Liver (tissue), 9 donors: ENCODE measurements around the gene VWA5B1. TPM values are rescaled to one million over a fixed set of nuclear protein-coding genes. Genes with fewer than 3 reads are reported as not detected.

Source experiments
- DNase-seq: peaks from one replicate; pipeline ENCODE4 v3.0.0-alpha.2; 2017; ENCODE audit warnings: low spot score
- H3K27ac ChIP-seq, 2 donors: one replicate each; pipeline ENCODE4 v1.7.0; 2013; ENCODE audit warnings: inconsistent platforms in 2 of 2, low read length in 2 of 2, control low read depth in 1 of 2, low read depth in 1 of 2, mild to moderate bottlenecking in 1 of 2
- H3K27me3 ChIP-seq, 4 donors: one replicate each; pipeline versions ENCODE4 v1.6.1 to v1.7.0; 2013; ENCODE audit warnings: low read length in 3 of 4, inconsistent platforms in 1 of 4, mild to moderate bottlenecking in 1 of 4, moderate library complexity in 1 of 4; ENCODE audit not compliant: control insufficient read depth in 4 of 4, insufficient read depth in 4 of 4
- H3K36me3 ChIP-seq, 4 donors: one replicate each; pipeline versions ENCODE4 v1.6.1 to v1.7.0; 2013; ENCODE audit warnings: low read length in 3 of 4, mild to moderate bottlenecking in 3 of 4, low read depth in 1 of 4, moderate library complexity in 1 of 4; ENCODE audit not compliant: control insufficient read depth in 4 of 4, insufficient read depth in 3 of 4
- H3K4me1 ChIP-seq, 4 donors: one replicate each; pipeline versions ENCODE4 v1.6.1 to v1.7.0; 2013; ENCODE audit warnings: low read length in 3 of 4, mild to moderate bottlenecking in 3 of 4, moderate library complexity in 1 of 4; ENCODE audit not compliant: control insufficient read depth in 4 of 4, insufficient read depth in 4 of 4
- H3K4me3 ChIP-seq, 3 donors: one replicate each; pipeline versions ENCODE4 v1.6.1 to v1.7.0; 2013; ENCODE audit warnings: low read length in 3 of 3, control low read depth in 1 of 3, low read depth in 1 of 3, mild to moderate bottlenecking in 1 of 3
- H3K9ac ChIP-seq, 2 donors: one replicate each; pipeline ENCODE4 v1.7.0; 2013; ENCODE audit warnings: low read length in 2 of 2, mild to moderate bottlenecking in 2 of 2, moderate library complexity in 2 of 2, control low read depth in 1 of 2, low read depth in 1 of 2
- H3K9me3 ChIP-seq, 4 donors: one replicate each; pipeline versions ENCODE4 v1.6.1 to v1.7.0; 2013; ENCODE audit warnings: low read length in 3 of 4; ENCODE audit not compliant: control insufficient read depth in 4 of 4
- ATF3 ChIP-seq: IDR thresholded peaks from 2 replicates; pipeline ENCODE4 v1.6.1; 2016; ENCODE audit warnings: antibody characterized with exemption
- CTCF ChIP-seq: fragments of 150-350 bp; IDR thresholded peaks from 2 replicates; pipeline ENCODE4 v1.5.1; 2017; ENCODE audit warnings: improper control_type of control experiment, low read depth, low read length; ENCODE audit not compliant: missing input control
- FOXA1 ChIP-seq: IDR thresholded peaks from 2 replicates; pipeline ENCODE4 v1.6.1; 2016; ENCODE audit warnings: antibody characterized with exemption
- FOXA2 ChIP-seq: IDR thresholded peaks from 2 replicates; pipeline ENCODE4 v1.6.1; 2016; ENCODE audit warnings: antibody characterized with exemption
- JUND ChIP-seq, 2 donors: IDR thresholded peaks; 2 replicates each; pipeline ENCODE4 v1.6.1; 2016; ENCODE audit warnings: antibody characterized with exemption in 2 of 2
- NR2F2 ChIP-seq: IDR thresholded peaks from 2 replicates; pipeline ENCODE4 v1.6.1; 2016; ENCODE audit warnings: antibody characterized with exemption
- REST ChIP-seq: IDR thresholded peaks from 2 replicates; pipeline ENCODE4 v1.6.1; 2016; ENCODE audit warnings: antibody characterized with exemption, mild to moderate bottlenecking
- RXRA ChIP-seq, 2 donors: IDR thresholded peaks; 2 replicates each; pipeline ENCODE4 v1.6.1; 2017 to 2018; ENCODE audit warnings: antibody characterized with exemption in 2 of 2, mild to moderate bottlenecking in 1 of 2
- SP1 ChIP-seq: IDR thresholded peaks from 2 replicates; pipeline ENCODE4 v1.6.1; 2018; ENCODE audit warnings: antibody characterized with exemption, mild to moderate bottlenecking
- TAF1 ChIP-seq: conservative IDR thresholded peaks from 2 replicates; pipeline ENCODE4 v1.6.1; 2016; ENCODE audit warnings: antibody characterized with exemption, mild to moderate bottlenecking
- YY1 ChIP-seq: IDR thresholded peaks from 2 replicates; pipeline ENCODE4 v1.6.1; 2016; ENCODE audit warnings: antibody characterized with exemption, mild to moderate bottlenecking
- ZBTB33 ChIP-seq: IDR thresholded peaks from 2 replicates; pipeline ENCODE4 v1.6.1; 2016; ENCODE audit warnings: antibody characterized with exemption
- whole genome bisulfite sequencing: extraction: QIAGEN DNeasy Blood & Tissue Kit; methylation state at CpG from one replicate; pipeline ENCODE4 v1.1.7; 2013; 5-methylcytosine and 5-hydroxymethylcytosine counted together
- polyA plus RNA-seq, 2 donors: library from polyadenylated mRNA; stranded (reverse) in 1 of 2; unstranded in 1 of 2; fragments of 200-250 nt in 1 of 2; fragments of >200 nt in 1 of 2; fragmentation: Nextera tagmentation in 1 of 2; extraction: Ambion mirVana in 1 of 2; gene quantifications; one replicate each; pipeline versions ENCODE4 v1.2.1 to v1.2.3, GENCODE V29; 2013 to 2015
- total RNA-seq, 2 donors: library from RNA; depleted of rRNA; stranded (reverse); fragments of >200 nt; gene quantifications; one replicate each; pipeline ENCODE4 v1.2.3, GENCODE V29; 2014
- donor health status: healthy.
- donor health status: healthy.
- donor health status: healthy.
- donor health status: healthy.
- donor health status: healthy.

Gene VWA5B1
- total and polyA plus RNA-seq, 4 donors: not detected

GRCh38 chr1:20370698-20371097, 80.0 kb downstream of the VWA5B1 start:
- H3K4me3 ChIP-seq: no peak overlapping the region
- DNase-seq: no peak
- WGBS: 74% methylated on average over 8 of the region's 8 CpGs
- no peak overlapping the region for H3K27ac ChIP-seq
- H3K27me3 ChIP-seq: peaks cover 0 to 9% (median 4%) of the 10 kb centered on the region in 4 donors
- no peaks in the 10 kb centered on the region for H3K36me3 ChIP-seq
- H3K9me3 ChIP-seq: no peaks in the 10 kb centered on the region
- no peak overlapping the region for H3K9ac ChIP-seq
- TF ChIP-seq FOXA1 (no peak), ATF3 (no peak), JUND (IDR thresholded peaks at IDR 0.05) (no peak), YY1 (no peak), FOXA2 (no peak), ZBTB33 (no peak), NR2F2 (no peak), RXRA (IDR thresholded peaks at IDR 0.05) (no peak), TAF1 (no peak)
- H3K4me1 ChIP-seq: peaks cover 4 to 10% (median 5%) of the 10 kb centered on the region in 4 donors

- Histone ChIP-seq H3K9me3 (no peaks in the 10 kb centered on the region), H3K27ac (no peak overlapping the region), H3K4me3 (no peak overlapping the region), H3K4me1 (peaks cover 3 to 8% (median 4%) of the 10 kb centered on the region in 4 donors), H3K9ac (no peak overlapping the region), H3K36me3 (no peaks in the 10 kb centered on the region), H3K27me3 (peaks cover 0 to 9% (median 3%) of the 10 kb centered on the region in 4 donors)
- WGBS: 41% methylated on average over 6 of the region's 6 CpGs
- TF ChIP-seq REST (peak; percentile 93), CTCF (no peak), SP1 (no peak)
- DNase-seq: no peak
These were observed 80.7 kb downstream of the VWA5B1 start for GRCh38 chr1:20371411-20371810.
